OCI-LY7 (cell line): Measurements from ENCODE around the gene HORMAD2. TPM values are rescaled to one million over a fixed set of nuclear protein-coding genes. Genes with fewer than 3 reads are reported as not detected.

Source experiments
- BruUV-seq: library from RNA; stranded (reverse); fragments of 400-500 nt; replicated peaks from 2 replicates; lab custom pipeline; 2021; lab: Mats Ljungman, UMichigan
- CTCF ChIA-PET: fragments of 300-600 bp; sonication (Branson Sonifier 250); formaldehyde crosslinking; loops from one replicate; lab custom pipeline; 2022; ENCODE audit warnings: antibody characterized with exemption; ENCODE audit not compliant: unreplicated experiment; lab: Charles Lee
- POLR2A ChIA-PET: fragments of 300-600 bp; sonication (Branson Sonifier 250); formaldehyde crosslinking; loops from one replicate; lab custom pipeline; 2022; ENCODE audit warnings: antibody characterized with exemption; lab: Charles Lee
- DNase-seq: peaks from one replicate; pipeline ENCODE4 v3.0.0-alpha.2; 2015; ENCODE audit warnings: low spot score
- H2AFZ ChIP-seq: fragments of 200-600 bp; sonication (generic), shearing (Covaris generic); 2 replicates; pipeline ENCODE4 v1.6.1; 2014; ENCODE audit warnings: mild to moderate bottlenecking, antibody characterized with exemption, low read length, moderate library complexity
- H3K27ac ChIP-seq: fragments of 200-600 bp; sonication (generic); 2 replicates; pipeline ENCODE4 v1.5.1; 2014; ENCODE audit warnings: mixed run types, low read depth, mild to moderate bottlenecking, moderate library complexity, low read length, inconsistent platforms; ENCODE audit not compliant: poor library complexity, severe bottlenecking
- H3K36me3 ChIP-seq: fragments of 200-600 bp; sonication (generic); 2 replicates; pipeline ENCODE4 v1.6.1; 2014; ENCODE audit warnings: mild to moderate bottlenecking, antibody characterized with exemption, low read length, moderate library complexity, mixed read lengths; ENCODE audit not compliant: insufficient read depth
- H3K4me1 ChIP-seq: fragments of 200-600 bp; sonication (generic); 2 replicates; pipeline ENCODE4 v1.5.1; 2014; ENCODE audit warnings: mild to moderate bottlenecking, low read length; ENCODE audit not compliant: insufficient read depth, poor library complexity, severe bottlenecking
- H3K4me2 ChIP-seq: fragments of 200-600 bp; sonication (generic); 2 replicates; pipeline ENCODE4 v1.6.1; 2014; ENCODE audit warnings: mild to moderate bottlenecking, low read length
- H3K4me3 ChIP-seq: fragments of 200-600 bp; sonication (generic); 2 replicates; pipeline ENCODE4 v1.5.1; 2014; ENCODE audit warnings: mild to moderate bottlenecking, low read depth, low read length; ENCODE audit not compliant: poor library complexity, severe bottlenecking
- H3K79me2 ChIP-seq: fragments of 200-600 bp; sonication (generic); 2 replicates; pipeline ENCODE4 v1.6.1; 2016; ENCODE audit warnings: low read depth, mild to moderate bottlenecking, low read length, moderate library complexity, mixed read lengths; ENCODE audit not compliant: insufficient read depth
- H3K9me2 ChIP-seq: fragments of 200-600 bp; sonication (generic); 2 replicates; pipeline ENCODE4 v1.6.1; 2016; ENCODE audit warnings: mild to moderate bottlenecking, low read length, mixed read lengths; ENCODE audit not compliant: insufficient read depth
- H3K9me3 ChIP-seq: fragments of 200-600 bp; sonication (generic); 2 replicates; pipeline ENCODE4 v1.6.1; 2014; ENCODE audit warnings: mild to moderate bottlenecking, mixed run types, low read length, mixed read lengths
- H4K20me1 ChIP-seq: fragments of 200-600 bp; sonication (generic); 2 replicates; pipeline ENCODE4 v1.6.1; 2014; ENCODE audit warnings: mild to moderate bottlenecking, antibody characterized with exemption, low read length, moderate library complexity, mixed read lengths; ENCODE audit not compliant: insufficient read depth
- CTCF ChIP-seq: fragments of 200-600 bp; sonication (generic); conservative IDR thresholded peaks from 2 replicates; pipeline ENCODE4 v1.5.1; 2014; ENCODE audit warnings: mild to moderate bottlenecking, antibody characterized with exemption, low read length, moderate library complexity, mixed read lengths
- EZH2phosphoT487 ChIP-seq: fragments of 200-600 bp; sonication (generic); IDR thresholded peaks from 2 replicates; pipeline ENCODE4 v1.6.1; 2018; ENCODE audit warnings: low read depth, borderline replicate concordance, mild to moderate bottlenecking, mixed run types, antibody characterized with exemption, low read length, moderate library complexity, mixed read lengths
- intact Hi-C: fragments of 100-400 bp; cut with micrococcal nuclease; formaldehyde crosslinking; loops from one replicate; pipeline ENCODE4 v1.10.0; 2022; ENCODE audit not compliant: unreplicated experiment
- total RNA-seq, 2 experiments: library from RNA; depleted of rRNA in 1 of 2; stranded (reverse); fragments of >200 nt in 1 of 2; shearing (Covaris generic) in 1 of 2; gene quantifications; 2 replicates each; pipeline ENCODE4 v1.2.3, GENCODE V29; 2014 to 2022

HORMAD2 gene
- total RNA-seq, 2 experiments from 2014 or later = not detected

GRCh38 chr22:30033137-30033536 lies 47.1 kb upstream of the HORMAD2 start:
- no peak overlapping the region for H3K27ac ChIP-seq
- no peak overlapping the region for H3K4me3 ChIP-seq
- H3K79me2 ChIP-seq = no peaks in the 10 kb centered on the region
- H3K9me3 ChIP-seq = no peaks in the 10 kb centered on the region
- intact Hi-C loops = no loop called here
- H3K9me2 ChIP-seq = no peaks in the 10 kb centered on the region
- no peak overlapping the region for H2AFZ ChIP-seq
- no peak overlapping the region for H3K4me2 ChIP-seq
- POLR2A ChIA-PET = no interaction called here
- no peaks in the 10 kb centered on the region for H3K4me1 ChIP-seq
- H4K20me1 ChIP-seq = no peaks in the 10 kb centered on the region
- BruUV-seq = no TSS peak
- H3K36me3 ChIP-seq = no peaks in the 10 kb centered on the region
- CTCF ChIA-PET = no interaction called here
- no peak for TF ChIP-seq CTCF
- TF ChIP-seq EZH2phosphoT487 = no peak
- no peak for DNase-seq

GRCh38 chr22:30033901-30034300 lies 46.4 kb upstream of the HORMAD2 start:
- no peaks in the 10 kb centered on the region for H3K79me2 ChIP-seq
- intact Hi-C loops = no loop called here
- CTCF ChIA-PET = no interaction called here

More at GRCh38 chr22:30033901-30034300, 46.4 kb upstream of the HORMAD2 start:
- Histone ChIP-seq H3K4me3 (no peak overlapping the region), H3K9me2 (no peaks in the 10 kb centered on the region), H4K20me1 (no peaks in the 10 kb centered on the region), H2AFZ (no peak overlapping the region), H3K4me1 (no peaks in the 10 kb centered on the region), H3K4me2 (no peak overlapping the region), H3K27ac (no peak overlapping the region), H3K9me3 (no peaks in the 10 kb centered on the region), H3K36me3 (no peaks in the 10 kb centered on the region)
- TF ChIP-seq EZH2phosphoT487 = no peak
- TF ChIP-seq CTCF = no peak
- POLR2A ChIA-PET = no interaction called here
- BruUV-seq = no TSS peak
- DNase-seq = no peak
